ENCODE data around the gene AKAP12. TPM values are rescaled to one million over a fixed set of nuclear protein-coding genes. Genes with fewer than 3 reads are reported as not detected.

Gene AKAP12
- total RNA-seq, 2 experiments from 2014 or later: 0.78 to 1.1 TPM

DNA sequence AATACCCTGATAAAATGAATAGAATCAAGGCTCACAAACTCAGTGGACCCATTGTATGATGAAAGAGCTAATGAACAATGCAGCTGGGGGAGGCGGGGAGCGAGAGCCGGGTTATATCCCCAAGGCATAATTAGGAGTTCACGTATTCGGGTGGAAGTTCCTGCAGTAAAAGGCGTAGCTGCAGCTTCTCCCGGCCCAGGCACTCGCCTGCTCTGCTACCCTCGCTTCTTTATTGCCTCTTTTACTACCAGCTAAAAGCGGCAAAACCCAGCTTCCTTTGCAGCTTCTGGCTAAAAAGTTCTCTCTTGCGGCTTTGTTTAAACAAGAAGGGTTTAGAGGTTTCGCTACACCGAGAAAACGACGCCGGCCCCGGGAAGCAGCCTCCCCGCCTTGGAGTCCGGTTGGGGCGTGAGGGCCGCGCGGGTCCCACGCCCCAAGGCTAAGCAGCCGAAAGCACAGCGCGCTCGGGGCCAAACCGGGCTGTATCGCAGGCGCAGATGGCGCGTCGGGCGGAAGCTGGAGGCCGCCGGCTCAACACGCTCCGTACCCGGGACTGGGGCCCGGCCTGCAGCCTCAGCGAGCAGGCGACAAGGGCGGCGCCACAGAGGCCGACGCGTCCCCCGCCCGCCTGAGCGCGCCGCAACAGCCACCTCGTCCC is 150.0 kb downstream of the AKAP12 start:
- Mint-ChIP-seq H3K4me3 (peak overlapping the region; percentile 94), H3K27ac (peak overlapping the region; percentile 99), H3K9me3 (no peaks in the 10 kb centered on the region), H3K4me1 (peaks cover 66% of the 10 kb centered on the region), H3K27me3 (no peaks in the 10 kb centered on the region), H3K36me3 (ENCODE audit: low read depth) (peaks cover 35% of the 10 kb centered on the region)
- CTCF ChIA-PET: interaction anchor here (0.8 to 3.3 kb wide), 11 partner anchors 10 to 524 kb away, joined by 3 to 19 read pairs (median 5); partner anchors contain the start of genes MTHFD1L and RMND1
- POLR2A ChIA-PET: interaction anchor here (0.9 to 10.6 kb wide), 13 partner anchors 10 to 1594 kb away, joined by 3 to 247 read pairs (median 6); partner anchors contain the start of gene RMND1
- DNase-seq: no peak

DNA sequence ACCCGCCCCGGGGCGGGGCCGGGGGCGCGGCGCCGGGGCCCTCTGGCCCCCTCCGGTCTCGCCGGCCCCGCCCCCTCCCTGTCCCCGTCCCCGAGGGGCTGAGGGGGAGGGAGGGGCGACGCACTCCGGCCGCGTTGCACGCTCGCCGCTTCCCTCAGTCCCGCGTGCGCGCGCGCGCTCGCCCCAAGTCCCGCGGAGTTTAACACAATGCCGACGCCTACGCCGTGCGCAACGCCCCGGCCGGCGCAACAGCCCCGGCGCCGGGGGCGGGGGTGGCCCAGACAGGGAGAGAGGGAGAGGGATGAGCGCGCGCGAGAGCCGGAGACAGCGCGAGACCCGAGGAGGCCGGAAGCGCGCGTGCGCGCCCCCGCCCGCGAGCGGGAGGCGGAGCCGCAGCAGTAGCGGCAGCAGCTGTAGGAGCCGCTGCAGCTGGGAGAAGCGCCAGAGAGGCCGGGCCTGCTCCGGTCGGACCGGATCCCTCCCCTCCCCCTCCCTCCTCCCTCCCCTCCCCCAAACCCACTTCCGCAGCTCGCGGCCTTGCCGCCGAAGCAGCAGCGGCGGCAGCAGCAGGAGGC is 150.6 kb downstream of the AKAP12 start:
- peaks cover 65% of the 10 kb centered on the region for H3K4me1 Mint-ChIP-seq
- H3K4me3 Mint-ChIP-seq: peak overlapping the region; percentile 64
- peak overlapping the region; percentile 85 for H3K27ac Mint-ChIP-seq
- H3K27me3 Mint-ChIP-seq: no peaks in the 10 kb centered on the region
- peaks cover 36% of the 10 kb centered on the region for H3K36me3 Mint-ChIP-seq (ENCODE audit: low read depth)
- ChIA-PET POLR2A (interaction anchor here (0.6 to 10.6 kb wide), 13 partner anchors 10 to 1612 kb away, joined by 3 to 247 read pairs (median 6); partner anchors contain the start of genes MTRF1L and RMND1), CTCF (interaction anchor here (0.8 to 3.3 kb wide), 12 partner anchors 11 to 525 kb away, joined by 3 to 19 read pairs (median 4); partner anchors contain the start of genes MTHFD1L and RMND1)
- H3K9me3 Mint-ChIP-seq: no peaks in the 10 kb centered on the region
- peak; percentile 99 for DNase-seq

- ChIA-PET POLR2A (interaction anchor here (0.6 to 10.6 kb wide), 10 partner anchors 9 to 1611 kb away, joined by 3 to 247 read pairs (median 6); partner anchors contain the start of genes MTRF1L and RMND1), CTCF (interaction anchor here (0.9 to 3.3 kb wide), 7 partner anchors 11 to 499 kb away, joined by 3 to 19 read pairs (median 8); partner anchors contain the start of gene RMND1)
- Mint-ChIP-seq H3K4me3 (peak overlapping the region; percentile 98), H3K9me3 (no peaks in the 10 kb centered on the region), H3K27me3 (no peaks in the 10 kb centered on the region), H3K36me3 (ENCODE audit: low read depth) (peaks cover 35% of the 10 kb centered on the region), H3K4me1 (peaks cover 62% of the 10 kb centered on the region), H3K27ac (peak overlapping the region; percentile 99)
- peak; percentile 85 for DNase-seq
These were observed 151.2 kb downstream of the AKAP12 start for GRCh38 chr6:151390851-151391470.

DNA sequence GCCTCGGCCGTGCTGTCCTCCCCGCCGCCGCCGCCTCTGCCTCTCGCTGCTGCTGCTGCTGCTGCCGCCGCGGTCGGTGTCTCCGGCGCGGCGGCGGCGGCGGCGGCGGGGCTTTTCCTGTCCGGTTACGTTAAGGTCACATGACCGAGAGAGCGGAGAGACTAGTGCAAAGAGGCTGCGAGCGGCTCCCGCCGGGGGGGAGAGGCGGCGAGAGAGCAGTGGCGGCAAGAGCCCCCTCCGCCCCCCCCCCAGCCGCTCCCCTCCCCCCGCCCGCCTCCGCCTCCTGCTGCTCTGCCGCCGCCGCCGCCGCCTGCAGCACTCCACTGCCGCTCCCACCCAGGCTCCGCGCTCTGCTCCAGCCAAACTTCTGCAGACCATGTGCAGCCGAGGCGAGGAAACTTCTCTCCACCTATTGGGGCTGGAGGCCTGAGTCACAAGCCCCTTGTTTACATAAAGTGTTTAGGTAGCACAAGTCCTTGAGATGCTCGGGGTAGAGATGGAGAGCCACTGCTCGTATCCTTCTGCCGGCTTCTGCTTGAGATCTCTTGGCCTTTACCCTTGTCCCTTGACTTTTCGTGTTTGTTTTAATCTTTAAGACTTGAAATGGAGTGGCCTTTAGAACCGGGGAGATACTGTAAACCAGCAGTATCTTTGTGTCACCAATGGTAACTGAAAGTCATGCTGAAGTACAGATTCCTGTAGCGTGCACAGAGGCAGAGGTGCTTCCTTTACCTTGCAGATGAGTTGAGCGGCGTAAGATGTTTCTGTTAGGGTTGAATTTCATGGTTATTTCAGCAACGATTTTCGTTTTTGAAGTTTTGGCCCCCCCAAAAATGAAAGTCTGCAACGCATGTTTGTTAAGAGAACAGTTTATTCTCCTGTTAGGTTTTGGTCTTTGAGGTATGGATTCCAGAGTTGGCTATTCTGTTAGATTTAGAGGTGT is 152.0 kb downstream of the AKAP12 start, which contains the start of gene ZBTB2:
Gene ZBTB2, minus strand, starts transcription at position 89 of the 943 bp plus-strand sequence. CDS start 17,922 bp downstream, outside the sequence.
- POLR2A ChIA-PET: interaction anchor here (2.1 to 10.6 kb wide), 4 partner anchors 16 to 61 kb away, joined by 6 to 247 read pairs (median 38); partner anchors contain the start of gene RMND1
- Mint-ChIP-seq H3K27me3 (no peaks in the 10 kb centered on the region), H3K4me3 (peak within 1 kb of the TSS; percentile 98), H3K27ac (peak within 1 kb of the TSS; percentile 99), H3K36me3 (ENCODE audit: low read depth) (peaks cover 35% of the 10 kb centered on the region), H3K4me1 (peaks cover 64% of the 10 kb centered on the region), H3K9me3 (no peaks in the 10 kb centered on the region)
- peak; percentile 69 for DNase-seq
- CTCF ChIA-PET: interaction anchor here (0.9 kb wide), 1 partner anchor 22 kb away, joined by 3 read pairs; no protein-coding TSS in a partner anchor

DNA sequence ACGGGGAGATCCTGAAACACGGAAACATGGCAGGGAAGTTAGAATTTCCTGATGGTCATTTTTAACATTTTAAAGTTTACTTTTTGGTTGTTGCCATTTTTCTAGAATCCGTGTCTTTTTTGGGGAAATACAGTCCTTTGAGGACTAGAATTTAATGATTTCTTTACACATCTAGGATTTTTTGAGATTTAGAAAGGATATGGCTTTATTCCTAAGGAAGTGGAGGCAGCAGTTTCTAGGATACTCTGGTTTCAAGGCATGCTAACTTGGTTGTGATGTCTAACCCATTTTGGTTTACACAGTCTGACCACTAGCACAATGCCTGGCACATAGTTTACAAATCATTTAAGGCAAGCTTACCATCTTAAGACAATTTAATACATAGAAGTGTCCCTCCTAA is 152.7 kb downstream of the AKAP12 start:
- Mint-ChIP-seq H3K27ac (peak overlapping the region; percentile 99), H3K9me3 (no peaks in the 10 kb centered on the region), H3K36me3 (ENCODE audit: low read depth) (peaks cover 36% of the 10 kb centered on the region), H3K4me1 (peaks cover 63% of the 10 kb centered on the region), H3K4me3 (peak overlapping the region; percentile 98), H3K27me3 (no peaks in the 10 kb centered on the region)
- DNase-seq: no peak
- POLR2A ChIA-PET: interaction anchor here (6.9 to 10.6 kb wide), 2 partner anchors 17 to 60 kb away, joined by 66 to 247 read pairs; partner anchors contain the start of gene RMND1
- CTCF ChIA-PET: interaction anchor here (0.9 to 1.4 kb wide), 2 partner anchors 10 to 48 kb away, joined by 3 read pairs; no protein-coding TSS in a partner anchor

GRCh38 chr6:151393410-151393809 is 153.6 kb downstream of the AKAP12 start:
- no peak for DNase-seq
- ChIA-PET CTCF (interaction anchor here (0.9 to 3.7 kb wide), 3 partner anchors 9 to 47 kb away, joined by 3 to 22 read pairs (median 3); no protein-coding TSS in a partner anchor), POLR2A (interaction anchor here (1.0 to 10.6 kb wide), 3 partner anchors 18 to 59 kb away, joined by 3 to 247 read pairs (median 66); partner anchors contain the start of gene RMND1)
- peak overlapping the region; percentile 98 for H3K4me3 Mint-ChIP-seq
- peaks cover 61% of the 10 kb centered on the region for H3K4me1 Mint-ChIP-seq
- no peaks in the 10 kb centered on the region for H3K27me3 Mint-ChIP-seq
- peak overlapping the region; percentile 99 for H3K27ac Mint-ChIP-seq
- H3K9me3 Mint-ChIP-seq: no peaks in the 10 kb centered on the region
- peaks cover 38% of the 10 kb centered on the region for H3K36me3 Mint-ChIP-seq (ENCODE audit: low read depth)

GRCh38 chr6:151399679-151400078 is 159.9 kb downstream of the AKAP12 start:
- no peak overlapping the region for H3K4me3 Mint-ChIP-seq

GRCh38 chr6:151400473-151400872 is 160.7 kb downstream of the AKAP12 start:
- CTCF ChIA-PET: no interaction called here
- Mint-ChIP-seq H3K4me3 (no peak overlapping the region), H3K4me1 (peaks cover 47% of the 10 kb centered on the region), H3K36me3 (ENCODE audit: low read depth) (peaks cover 47% of the 10 kb centered on the region), H3K9me3 (no peaks in the 10 kb centered on the region), H3K27ac (no peak overlapping the region), H3K27me3 (no peaks in the 10 kb centered on the region)
- POLR2A ChIA-PET: interaction anchor here (1.0 to 2.0 kb wide), 3 partner anchors 10 to 51 kb away, joined by 4 to 9 read pairs (median 4); partner anchors contain the start of gene RMND1
- DNase-seq: no peak

More at GRCh38 chr6:151399679-151400078, 159.9 kb downstream of the AKAP12 start:
- POLR2A ChIA-PET: interaction anchor here (0.5 to 2.0 kb wide), 4 partner anchors 9 to 52 kb away, joined by 3 to 9 read pairs (median 5); partner anchors contain the start of gene RMND1
- H3K27ac Mint-ChIP-seq: no peak overlapping the region
- H3K9me3 Mint-ChIP-seq: no peaks in the 10 kb centered on the region
- peaks cover 54% of the 10 kb centered on the region for H3K4me1 Mint-ChIP-seq
- no peak for DNase-seq
- H3K27me3 Mint-ChIP-seq: no peaks in the 10 kb centered on the region
- H3K36me3 Mint-ChIP-seq (ENCODE audit: low read depth): peaks cover 44% of the 10 kb centered on the region
- CTCF ChIA-PET: no interaction called here

GRCh38 chr6:151402228-151402627 is 162.5 kb downstream of the AKAP12 start:
- ChIA-PET POLR2A (no interaction called here), CTCF (interaction anchor here (1.2 kb wide), 1 partner anchor 9 kb away, joined by 3 read pairs; no protein-coding TSS in a partner anchor)
- DNase-seq: no peak
- no peak overlapping the region for H3K27ac Mint-ChIP-seq
- peaks cover 51% of the 10 kb centered on the region for H3K36me3 Mint-ChIP-seq (ENCODE audit: low read depth)
- H3K4me3 Mint-ChIP-seq: no peak overlapping the region
- peaks cover 39% of the 10 kb centered on the region for H3K4me1 Mint-ChIP-seq
- no peaks in the 10 kb centered on the region for H3K9me3 Mint-ChIP-seq
- no peaks in the 10 kb centered on the region for H3K27me3 Mint-ChIP-seq

- peaks cover 28% of the 10 kb centered on the region for H3K4me1 Mint-ChIP-seq
- CTCF ChIA-PET: no interaction called here
- POLR2A ChIA-PET: no interaction called here
These were observed 164.1 kb downstream of the AKAP12 start for GRCh38 chr6:151403919-151404308.

More at GRCh38 chr6:151403919-151404308, 164.1 kb downstream of the AKAP12 start:
- H3K27me3 Mint-ChIP-seq: no peaks in the 10 kb centered on the region
- no peak overlapping the region for H3K4me3 Mint-ChIP-seq
- DNase-seq: no peak
- peaks cover 48% of the 10 kb centered on the region for H3K36me3 Mint-ChIP-seq (ENCODE audit: low read depth)
- no peak overlapping the region for H3K27ac Mint-ChIP-seq
- H3K9me3 Mint-ChIP-seq: no peaks in the 10 kb centered on the region
